HG03354 (cell line): ENCODE data around the gene ABCG1.
"Not testable (repeated sequence)": the region's sequence is repeated elsewhere in the genome, so short reads cannot be mapped to it uniquely, and the experiment has no call there.

Source experiments
- ATAC-seq: cut with Tn5 transposase; IDR thresholded peaks from one replicate; pipeline ENCODE4 v1.9.1; 2021; ENCODE audit warnings: mild to moderate bottlenecking; ENCODE audit not compliant: unreplicated experiment, poor library complexity, severe bottlenecking

ABCG1 gene

GRCh38 chr21:42218836-42219605 lies at the start of gene ABCG1:
Gene ABCG1, plus strand, starts transcription at chr21:42219140. Its CDS starts 123 bp downstream, at chr21:42219263.
- ATAC-seq, result peak; percentile 39

GRCh38 chr21:42169758-42170157 lies 49.2 kb upstream of the ABCG1 start:
- no peak for ATAC-seq

- ATAC-seq, result no peak
Observed at GRCh38 chr21:42171091-42172053, 47.6 kb upstream of the ABCG1 start.

GRCh38 chr21:42172596-42173483 lies 46.1 kb upstream of the ABCG1 start:
- no peak for ATAC-seq

GRCh38 chr21:42174173-42174572 lies 44.8 kb upstream of the ABCG1 start:
- ATAC-seq, result no peak

- ATAC-seq, result no peak
Observed at GRCh38 chr21:42175110-42175710, 43.7 kb upstream of the ABCG1 start.

GRCh38 chr21:42176859-42177258 lies 42.1 kb upstream of the ABCG1 start:
- no peak for ATAC-seq

- no peak for ATAC-seq
Observed at GRCh38 chr21:42179316-42179715, 39.6 kb upstream of the ABCG1 start.

GRCh38 chr21:42180001-42180400 lies 38.9 kb upstream of the ABCG1 start:
- ATAC-seq, result not testable (repeated sequence)

- no peak for ATAC-seq
Observed at GRCh38 chr21:42182713-42183371, 36.1 kb upstream of the ABCG1 start.

- no peak for ATAC-seq
Observed at GRCh38 chr21:42183374-42184266, 35.3 kb upstream of the ABCG1 start.

- no peak for ATAC-seq
Observed at GRCh38 chr21:42186591-42186990, 32.3 kb upstream of the ABCG1 start.

- ATAC-seq, result peak; percentile 97
Observed at GRCh38 chr21:42187976-42188653, 30.8 kb upstream of the ABCG1 start.

- no peak for ATAC-seq
Observed at GRCh38 chr21:42188663-42189062, 30.3 kb upstream of the ABCG1 start.

GRCh38 chr21:42189431-42189830 lies 29.5 kb upstream of the ABCG1 start:
- no peak for ATAC-seq

- ATAC-seq, result no peak
Observed at GRCh38 chr21:42189860-42190485, 29.0 kb upstream of the ABCG1 start.

GRCh38 chr21:42190486-42190863 lies 28.5 kb upstream of the ABCG1 start:
- no peak for ATAC-seq
